ENCODE measurements around the gene MFGE8.

The MFGE8 gene

GRCh38 chr15:88880944-88881740, 32.0 kb downstream of the MFGE8 start:
- intact Hi-C loops (cut with DNase I; ENCODE audit: low total_unique reads) = no loop called here
- H3K27me3 ChIP-seq = no peaks in the 10 kb centered on the region
- DNase-seq = no peak
- H3K4me3 ChIP-seq = no peak overlapping the region
- peaks cover 8 to 65% (median 21%) of the 10 kb centered on the region in 3 donors for H3K36me3 ChIP-seq
- H3K27ac ChIP-seq = no peak overlapping the region
- TF ChIP-seq CTCF (IDR thresholded peaks at IDR 0.05) = no peak
- peaks cover 0 to 36% (median under 1%) of the 10 kb centered on the region in 4 donors for H3K4me1 ChIP-seq
- no peaks in the 10 kb centered on the region for H3K9me3 ChIP-seq

GRCh38 chr15:88878720-88879184, 34.4 kb downstream of the MFGE8 start:
- Histone ChIP-seq H3K4me1 (peaks cover 0 to 60% (median 10%) of the 10 kb centered on the region in 4 donors), H3K9me3 (no peaks in the 10 kb centered on the region), H3K27me3 (no peaks in the 10 kb centered on the region), H3K36me3 (peaks cover 5 to 41% (median 20%) of the 10 kb centered on the region in 3 donors), H3K4me3 (no peak overlapping the region), H3K27ac (peak overlapping the region in 1 of 2 donors; percentile 37)
- DNase-seq = no peak
- peak; percentile 42 to 61 for TF ChIP-seq CTCF (IDR thresholded peaks at IDR 0.05)
- intact Hi-C loops (cut with DNase I; ENCODE audit: low total_unique reads) = no loop called here

GRCh38 chr15:88877906-88878305, 35.3 kb downstream of the MFGE8 start:
- TF ChIP-seq CTCF (IDR thresholded peaks at IDR 0.05) = no peak
- Histone ChIP-seq H3K9me3 (no peaks in the 10 kb centered on the region), H3K4me1 (peaks cover 0 to 55% (median 10%) of the 10 kb centered on the region in 4 donors), H3K27me3 (no peaks in the 10 kb centered on the region), H3K36me3 (peaks cover 4 to 37% (median 20%) of the 10 kb centered on the region in 3 donors), H3K27ac (peak overlapping the region in 1 of 2 donors; percentile 37), H3K4me3 (no peak overlapping the region)
- no peak for DNase-seq
- intact Hi-C loops (cut with DNase I; ENCODE audit: low total_unique reads) = no loop called here

- Histone ChIP-seq H3K36me3 (peaks cover 4 to 37% (median 20%) of the 10 kb centered on the region in 3 donors), H3K9me3 (no peaks in the 10 kb centered on the region), H3K4me3 (no peak overlapping the region), H3K27me3 (no peaks in the 10 kb centered on the region), H3K4me1 (peaks cover 0 to 50% (median 10%) of the 10 kb centered on the region in 4 donors), H3K27ac (peak overlapping the region in 1 of 2 donors; percentile 37)
- DNase-seq = no peak
- no peak for TF ChIP-seq CTCF (IDR thresholded peaks at IDR 0.05)
- intact Hi-C loops (cut with DNase I; ENCODE audit: low total_unique reads) = no loop called here
Measured at GRCh38 chr15:88877415-88877814, 35.8 kb downstream of the MFGE8 start.

- H3K27me3 ChIP-seq = no peaks in the 10 kb centered on the region
- peak overlapping the region in 1 of 2 donors; percentile 37 for H3K27ac ChIP-seq
- intact Hi-C loops (cut with DNase I; ENCODE audit: low total_unique reads) = no loop called here
- H3K4me1 ChIP-seq = peaks cover 0 to 42% (median 10%) of the 10 kb centered on the region in 4 donors
- peaks cover 4 to 37% (median 21%) of the 10 kb centered on the region in 3 donors for H3K36me3 ChIP-seq
- DNase-seq = no peak
- no peak for TF ChIP-seq CTCF (IDR thresholded peaks at IDR 0.05)
- H3K9me3 ChIP-seq = no peaks in the 10 kb centered on the region
- H3K4me3 ChIP-seq = no peak overlapping the region
Measured at GRCh38 chr15:88876573-88876972, 36.6 kb downstream of the MFGE8 start.
